ENCODE data around the gene TRMU. TPM values are rescaled to one million over a fixed set of nuclear protein-coding genes. Genes with fewer than 3 reads are reported as not detected.
"Not testable (repeated sequence)": the region's sequence is repeated elsewhere in the genome, so short reads cannot be mapped to it uniquely, and the experiment has no call there.

TRMU gene
- total RNA-seq, 1 experiment from 2014 or later = 48.8 TPM

GRCh38 chr22:46312056-46312455, 23.5 kb upstream of the TRMU start:
- no peak for DNase-seq (ENCODE audit: low read depth, low spot score)
- POLR2A ChIA-PET = interaction anchor here (0.7 kb wide), 1 partner anchor 26 kb away, joined by 13 read pairs; no protein-coding TSS in a partner anchor
- Histone ChIP-seq H3K4me3 (ENCODE audit: low read depth in 2 of 2, low read length in 2 of 2) (no peak overlapping the region), H3K9me3 (ENCODE audit: control insufficient read depth, insufficient read depth, low read depth, low read length) (no peaks in the 10 kb centered on the region), H3K36me3 (ENCODE audit: control insufficient read depth, insufficient read depth, low read length) (peaks cover 10% of the 10 kb centered on the region; the same call in 1 of the 2 replicates), H3K27me3 (ENCODE audit: control insufficient read depth, insufficient read depth, low read length) (no peaks in the 10 kb centered on the region), H3K4me1 (ENCODE audit: control insufficient read depth, insufficient read depth, low read length) (no peaks in the 10 kb centered on the region), H3K27ac (ENCODE audit: low read length) (no peak overlapping the region)
- CTCF ChIA-PET = no interaction called here
- in situ Hi-C loops (cut with HindIII; ENCODE audit: low pct_unique_long_range_greater_than_20kb, low sequenced_read_pairs) = loop anchor here (25.0 kb wide), 1 partner anchor 300 kb away; no protein-coding TSS in a partner anchor
- TF ChIP-seq TCF7L2 (IDR thresholded peaks at IDR 0.05; ENCODE audit: low read depth, low read length) (no peak), SIN3A (IDR thresholded peaks at IDR 0.05; ENCODE audit: borderline replicate concordance, insufficient read depth, low read depth, low read length) (no peak), CTCF (IDR thresholded peaks at IDR 0.05) (no peak), REST (IDR thresholded peaks at IDR 0.05; ENCODE audit: insufficient read depth in 1 of 2, low read depth in 2 of 2, low read length in 1 of 2) (no peak), POLR2AphosphoS5 (IDR thresholded peaks at IDR 0.05; ENCODE audit: low read depth, low read length) (no peak)
- no TSS peak for BruUV-seq (replicated peaks)
- no peak for ATAC-seq
- intact Hi-C loops (cut with micrococcal nuclease; ENCODE audit: unreplicated experiment) = loop anchor here (5.0 kb wide), 1 partner anchor 315 kb away; no protein-coding TSS in a partner anchor

GRCh38 chr22:46312848-46313247, 22.7 kb upstream of the TRMU start:
- intact Hi-C loops (cut with micrococcal nuclease; ENCODE audit: unreplicated experiment) = loop anchor here (5.0 kb wide), 1 partner anchor 316 kb away; no protein-coding TSS in a partner anchor
- CTCF ChIA-PET; H3K36me3 ChIP-seq (ENCODE audit: control insufficient read depth, insufficient read depth, low read length); ATAC-seq; H3K9me3 ChIP-seq (ENCODE audit: control insufficient read depth, insufficient read depth, low read depth, low read length); H3K4me1 ChIP-seq (ENCODE audit: control insufficient read depth, insufficient read depth, low read length); BruUV-seq (replicated peaks); H3K27ac ChIP-seq (ENCODE audit: low read length); H3K4me3 ChIP-seq (ENCODE audit: low read depth in 2 of 2, low read length in 2 of 2); H3K27me3 ChIP-seq (ENCODE audit: control insufficient read depth, insufficient read depth, low read length); DNase-seq (ENCODE audit: low read depth, low spot score): not testable (repeated sequence)
- in situ Hi-C loops (cut with HindIII; ENCODE audit: low pct_unique_long_range_greater_than_20kb, low sequenced_read_pairs) = loop anchor here (25.0 kb wide), 1 partner anchor 301 kb away; no protein-coding TSS in a partner anchor
- POLR2A ChIA-PET = interaction anchor here (0.7 kb wide), 1 partner anchor 58 kb away, joined by 8 read pairs; no protein-coding TSS in a partner anchor

- intact Hi-C loops (cut with micrococcal nuclease; ENCODE audit: unreplicated experiment) (loop anchor here (2.0 kb wide), 1 partner anchor 193 kb away; no protein-coding TSS in a partner anchor), in situ Hi-C loops (cut with HindIII; ENCODE audit: low pct_unique_long_range_greater_than_20kb, low sequenced_read_pairs) (loop anchor here (25.0 kb wide), 1 partner anchor 304 kb away; no protein-coding TSS in a partner anchor)
- ChIA-PET POLR2A (no interaction called here), CTCF (interaction anchor here (1.3 kb wide), 1 partner anchor 194 kb away, joined by 5 read pairs; no protein-coding TSS in a partner anchor)
- ATAC-seq = no peak
- BruUV-seq (replicated peaks) = no TSS peak
- no peak for DNase-seq (ENCODE audit: low read depth, low spot score)
- peaks cover 4% of the 10 kb centered on the region; the same call in 1 of the 2 replicates for H3K36me3 ChIP-seq (ENCODE audit: control insufficient read depth, insufficient read depth, low read length)
- no peak for TF ChIP-seq POLR2AphosphoS5 (IDR thresholded peaks at IDR 0.05; ENCODE audit: low read depth, low read length)
- no peak for TF ChIP-seq CTCF (IDR thresholded peaks at IDR 0.05)
- no peak for TF ChIP-seq SIN3A (IDR thresholded peaks at IDR 0.05; ENCODE audit: borderline replicate concordance, insufficient read depth, low read depth, low read length)
- no peak for TF ChIP-seq TCF7L2 (IDR thresholded peaks at IDR 0.05; ENCODE audit: low read depth, low read length)
- TF ChIP-seq REST (IDR thresholded peaks at IDR 0.05; ENCODE audit: insufficient read depth in 1 of 2, low read depth in 2 of 2, low read length in 1 of 2) = no peak
- H3K4me1 ChIP-seq (ENCODE audit: control insufficient read depth, insufficient read depth, low read length) = no peaks in the 10 kb centered on the region
- H3K27me3 ChIP-seq (ENCODE audit: control insufficient read depth, insufficient read depth, low read length) = no peaks in the 10 kb centered on the region
- no peak overlapping the region for H3K4me3 ChIP-seq (ENCODE audit: low read depth in 2 of 2, low read length in 2 of 2)
- no peak overlapping the region for H3K27ac ChIP-seq (ENCODE audit: low read length)
- H3K9me3 ChIP-seq (ENCODE audit: control insufficient read depth, insufficient read depth, low read depth, low read length) = no peaks in the 10 kb centered on the region
These were observed 19.5 kb upstream of the TRMU start for GRCh38 chr22:46315976-46316375.
